GM21526 (cell line): ENCODE results near the gene MYL7.
"Not testable (repeated sequence)": the region's sequence is repeated elsewhere in the genome, so short reads cannot be mapped to it uniquely, and the experiment has no call there.

Source experiments
- ATAC-seq: cut with Tn5 transposase; IDR thresholded peaks from one replicate; pipeline ENCODE4 v1.9.1; 2021; ENCODE audit warnings: moderate library complexity; ENCODE audit not compliant: unreplicated experiment, low FRiP score

Gene MYL7, protein sequence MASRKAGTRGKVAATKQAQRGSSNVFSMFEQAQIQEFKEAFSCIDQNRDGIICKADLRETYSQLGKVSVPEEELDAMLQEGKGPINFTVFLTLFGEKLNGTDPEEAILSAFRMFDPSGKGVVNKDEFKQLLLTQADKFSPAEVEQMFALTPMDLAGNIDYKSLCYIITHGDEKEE

DNA sequence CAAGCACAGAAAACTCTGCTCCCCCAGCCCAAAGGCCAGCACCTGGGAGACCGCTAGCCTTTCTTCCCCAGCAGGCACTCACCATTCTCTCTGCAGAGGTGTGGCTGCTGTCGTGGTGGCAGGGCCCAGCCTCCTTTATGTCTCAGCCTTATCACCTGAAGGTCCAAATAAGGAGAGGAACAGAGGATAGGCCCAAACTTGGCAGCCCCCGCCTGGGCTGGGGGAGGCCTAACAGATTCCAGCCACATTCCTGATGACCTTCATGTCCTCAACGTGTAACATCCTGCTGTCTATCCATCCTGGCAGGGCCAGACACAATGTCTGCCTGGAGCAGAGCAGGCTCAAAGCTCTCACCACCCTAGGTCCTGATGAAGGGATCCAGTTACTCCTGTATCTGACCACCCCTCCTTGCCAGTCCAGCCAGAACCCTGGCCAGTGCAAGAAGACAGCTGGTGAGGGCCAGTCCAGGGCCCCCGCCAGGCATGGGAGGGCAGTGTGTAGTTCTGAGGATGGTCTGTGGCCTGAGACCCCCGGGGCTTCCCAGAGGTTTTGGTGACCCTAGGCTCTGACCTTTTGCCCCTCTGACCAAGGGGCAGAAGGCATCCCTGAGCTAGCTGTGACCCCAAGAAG, at the start of gene MYL7:
MYL7 (minus strand) TSS at position 112 of the 630 bp plus-strand sequence; CDS start at position 85, 27 bp downstream.
- ATAC-seq = no peak

DNA sequence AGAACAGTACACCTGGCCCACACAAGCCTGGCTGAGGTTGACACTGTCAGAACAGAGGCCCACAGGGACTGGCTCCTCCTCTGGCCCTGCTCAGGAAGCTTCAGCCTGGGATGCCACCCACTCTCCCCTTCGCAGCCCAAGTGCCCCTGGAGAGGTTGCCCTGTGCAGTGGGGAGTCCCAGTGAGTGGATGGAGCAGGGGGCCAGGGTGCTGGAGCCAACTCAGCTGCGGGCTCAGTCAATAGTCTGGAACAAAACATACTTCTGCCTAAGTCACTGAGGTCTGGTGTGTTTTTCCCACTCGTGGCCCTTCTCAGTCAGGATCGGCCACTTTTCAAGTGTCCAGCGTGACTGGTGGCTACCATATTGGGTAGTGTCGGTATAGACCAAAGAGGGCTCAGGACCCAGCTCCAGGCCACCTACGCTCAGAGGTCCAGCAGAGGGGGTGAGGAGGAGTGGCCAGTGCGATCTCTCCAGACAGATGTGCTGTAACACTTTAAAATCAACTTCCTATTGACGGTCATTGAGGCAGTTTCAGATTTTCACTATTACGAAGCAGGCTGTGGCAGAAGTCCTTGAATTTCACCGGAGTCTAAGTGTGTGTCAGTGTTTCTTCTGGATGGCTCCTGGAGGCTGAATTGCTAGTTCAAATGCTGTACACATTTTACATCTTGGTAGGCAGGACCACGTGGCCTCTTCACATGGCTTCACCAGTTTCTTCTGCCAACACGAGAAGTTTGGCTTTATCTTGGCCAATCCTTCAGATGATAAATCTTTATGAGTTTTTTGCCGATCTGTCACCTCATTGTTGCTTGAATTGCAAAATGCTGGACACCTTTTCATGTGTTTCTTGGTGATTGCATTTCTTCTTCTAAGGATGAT, 49.1 kb upstream of the MYL7 start:
- ATAC-seq = no peak

DNA sequence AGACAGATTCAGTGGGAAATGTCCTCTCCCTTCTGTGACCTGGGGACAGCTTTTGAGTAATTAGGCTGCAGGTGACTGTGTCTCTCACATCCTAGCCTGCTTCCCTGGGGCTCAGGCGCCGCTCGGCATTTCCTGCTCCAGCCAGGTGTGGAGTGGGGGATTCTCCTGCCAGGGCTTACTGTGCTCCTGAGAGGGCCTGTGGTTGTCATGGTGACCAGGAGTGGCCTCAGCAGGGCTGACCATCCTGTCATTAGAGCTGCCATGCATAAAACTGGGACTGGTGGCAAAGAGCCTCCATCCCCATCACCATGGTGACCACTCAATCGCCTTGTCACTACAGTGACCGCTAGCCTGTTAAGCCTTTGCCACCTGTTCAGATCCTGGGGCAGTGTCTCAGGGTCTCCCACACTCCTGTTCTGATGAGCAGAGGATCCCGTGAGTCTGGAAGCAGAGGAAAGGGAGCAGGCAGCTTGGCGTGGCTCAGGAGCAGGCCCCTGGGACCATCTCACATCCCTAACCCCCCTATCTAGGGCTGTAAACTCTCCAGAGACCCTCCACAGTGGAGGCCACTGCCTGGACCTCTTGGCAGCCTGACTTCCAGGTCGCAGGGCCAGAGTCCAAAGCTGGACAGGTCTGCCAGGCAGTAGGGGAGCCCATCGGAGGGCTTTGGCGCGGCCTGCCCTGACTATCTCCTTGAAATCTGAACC, 48.3 kb upstream of the MYL7 start, which contains the start of gene GCK:
GCK (minus strand) TSS at position 154 of the 707 bp plus-strand sequence. CDS start 486 bp downstream, outside the sequence.
- ATAC-seq = no peak

DNA sequence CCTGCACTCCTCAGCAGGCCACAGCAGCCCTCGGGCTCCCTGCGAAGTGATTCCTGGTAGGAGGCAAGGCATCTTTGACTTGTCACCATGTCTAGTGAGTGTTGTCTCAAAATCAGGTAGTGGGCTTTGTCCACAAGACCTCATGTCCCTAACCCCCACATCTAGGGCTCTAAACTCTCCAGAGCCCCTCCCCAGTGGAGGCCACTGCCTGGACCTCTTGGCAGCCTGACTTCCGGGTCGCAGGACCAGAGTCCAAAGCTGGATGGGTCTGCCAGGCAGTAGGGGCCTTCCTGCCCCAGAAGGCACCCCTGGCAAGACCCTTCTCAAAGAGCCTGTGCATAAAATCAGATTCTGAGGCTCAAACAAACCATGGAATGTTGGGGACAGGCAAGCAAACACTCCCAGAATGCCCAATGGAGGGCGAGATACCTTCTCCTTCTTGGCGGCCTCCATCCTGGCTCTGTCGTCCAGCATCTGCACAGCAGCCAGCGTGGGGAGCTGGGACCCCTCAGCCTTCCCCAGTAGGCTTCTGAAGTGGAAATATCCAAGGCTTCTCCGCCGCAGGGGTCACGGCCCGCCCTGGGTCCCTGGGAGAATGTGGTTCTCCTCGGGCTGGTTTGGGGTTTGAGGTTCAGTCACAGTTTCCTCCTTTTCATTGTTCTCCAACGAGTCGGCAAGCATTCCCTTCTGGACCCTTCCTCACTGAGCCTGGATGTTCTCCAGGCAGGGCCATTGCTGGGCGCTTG, 47.5 kb upstream of the MYL7 start:
- ATAC-seq = no peak

DNA sequence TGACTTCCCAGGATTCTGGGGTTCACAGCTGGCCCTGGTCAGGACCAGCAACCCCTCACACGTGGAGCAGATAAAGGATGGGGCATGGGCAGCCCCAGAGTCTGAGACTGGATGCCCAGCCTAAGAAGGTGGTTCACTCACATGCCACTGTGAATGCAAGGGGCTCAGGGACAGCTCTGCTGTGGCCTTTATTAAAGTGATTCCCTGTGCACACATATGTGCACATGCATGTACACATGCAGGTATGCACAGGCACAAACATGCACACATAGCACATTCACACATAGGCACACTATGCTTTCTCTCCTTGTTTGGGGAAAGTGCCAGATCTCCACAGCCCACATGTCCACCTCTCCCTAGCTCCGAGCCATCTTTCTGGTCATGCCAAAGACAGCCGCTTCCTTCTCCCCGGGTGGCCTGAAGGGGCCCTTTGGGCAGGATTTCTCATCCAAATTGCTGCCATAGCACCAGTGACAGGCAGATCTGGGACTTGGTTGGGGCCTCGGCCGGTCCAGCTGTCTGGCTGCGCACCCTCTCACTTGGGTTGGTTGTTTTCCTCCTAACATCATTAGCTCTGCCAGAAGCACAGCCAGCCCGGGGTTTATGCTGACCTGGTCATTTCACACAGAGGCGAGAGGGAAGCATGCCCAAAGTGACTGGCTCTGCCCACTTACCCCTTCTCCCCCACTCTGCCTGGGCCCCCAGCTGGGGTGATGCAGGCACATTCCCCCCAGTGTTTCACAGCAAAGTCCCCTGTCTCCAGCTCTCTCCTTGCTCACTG, 46.7 kb upstream of the MYL7 start:
- no peak for ATAC-seq

DNA sequence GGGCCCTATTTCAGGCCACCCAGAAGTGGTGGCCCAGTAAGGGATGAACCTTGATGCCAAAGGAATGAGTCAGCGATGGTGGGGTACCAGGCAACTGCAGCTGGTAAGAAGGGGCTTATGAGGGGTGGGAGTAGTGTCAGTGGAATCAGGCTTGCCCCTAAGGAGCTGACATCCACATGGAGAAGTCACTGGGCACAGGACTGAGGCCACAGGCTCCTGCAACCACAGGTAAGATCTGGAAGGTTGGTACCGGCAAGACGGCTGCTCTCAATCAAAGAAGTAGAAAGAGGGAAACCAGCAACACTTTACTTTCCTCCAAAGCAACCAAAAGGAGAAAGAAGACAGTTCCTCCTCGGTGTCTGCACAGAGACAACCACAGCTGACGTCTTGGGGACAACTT, 45.6 kb upstream of the MYL7 start:
- no peak for ATAC-seq

DNA sequence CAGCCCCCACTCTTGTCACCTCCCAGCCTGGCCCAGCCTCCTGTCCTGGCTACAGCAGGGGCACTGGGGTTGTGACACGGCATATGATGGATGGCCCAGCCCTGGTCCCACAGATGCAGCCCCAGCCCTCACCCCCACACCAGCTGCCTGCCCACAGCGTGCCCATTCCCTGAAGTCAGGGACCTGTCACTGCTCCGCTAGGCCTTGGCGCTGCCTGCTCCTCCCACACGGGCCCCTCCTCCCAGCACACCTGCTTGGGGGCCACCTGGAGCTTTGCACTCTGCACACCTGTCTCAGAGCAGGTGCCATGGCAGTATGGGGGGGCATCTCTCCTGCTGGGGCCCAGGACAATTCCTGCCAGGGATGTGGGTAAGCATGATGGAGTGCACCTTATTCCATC, 44.6 kb upstream of the MYL7 start:
- ATAC-seq = no peak

DNA sequence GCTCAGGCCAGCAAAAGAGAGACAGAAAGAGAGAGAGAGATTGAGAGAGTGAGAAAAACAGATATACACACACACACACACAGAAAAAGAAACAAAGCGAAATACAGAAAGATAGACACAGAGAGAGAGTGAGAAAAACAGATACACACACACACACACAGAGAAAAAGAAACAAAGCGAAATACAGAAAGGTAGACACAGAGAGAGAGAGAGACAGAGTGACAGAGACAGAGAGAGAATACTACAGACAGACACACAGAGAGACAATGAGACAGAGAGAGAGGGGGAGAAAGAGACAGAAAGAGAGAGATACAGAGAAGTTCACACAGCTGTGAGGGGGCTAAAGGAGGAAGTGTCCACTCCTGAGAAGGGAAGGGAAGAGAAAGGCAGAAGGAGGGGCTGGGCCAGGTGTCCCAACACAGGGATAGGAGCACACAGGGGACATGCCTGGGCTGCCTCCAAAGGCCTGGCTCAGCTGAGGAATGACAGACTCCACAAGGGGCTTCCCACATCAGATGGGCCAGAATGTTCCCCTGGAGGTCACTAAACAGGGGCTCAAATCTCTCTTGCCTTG, 43.8 kb upstream of the MYL7 start:
- ATAC-seq = no peak

DNA sequence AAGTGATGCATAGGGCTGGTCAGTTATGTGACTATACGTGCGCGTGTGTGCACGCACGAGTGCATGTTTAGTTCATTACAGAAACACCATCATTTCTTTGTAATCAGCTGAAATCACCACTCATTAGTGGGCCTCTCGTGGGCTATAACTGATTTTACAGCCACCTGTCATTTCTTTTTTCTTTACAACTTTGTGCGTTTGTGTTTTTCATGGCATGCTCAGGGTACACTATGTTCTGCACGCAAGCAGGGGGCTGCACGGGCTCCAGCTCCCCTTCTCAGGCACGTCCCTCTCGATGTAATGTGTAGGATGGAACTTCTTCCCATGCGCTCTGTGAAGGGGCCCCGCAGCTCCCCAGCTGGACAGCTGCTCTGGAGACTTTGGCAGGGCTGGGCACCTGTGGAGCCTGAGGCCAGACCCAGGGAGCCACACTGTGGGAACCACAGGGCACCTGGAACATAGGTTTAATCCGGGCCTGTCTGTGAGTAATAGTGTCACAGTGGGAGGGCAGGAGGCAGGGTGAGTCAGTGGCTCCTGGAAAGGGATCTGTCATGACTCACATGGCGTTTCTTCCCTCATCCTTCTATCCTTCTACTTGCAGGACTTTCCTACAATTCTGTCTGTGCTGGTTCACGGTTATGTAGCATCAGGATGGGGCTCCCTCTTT, 43.2 kb upstream of the MYL7 start:
- ATAC-seq = no peak

DNA sequence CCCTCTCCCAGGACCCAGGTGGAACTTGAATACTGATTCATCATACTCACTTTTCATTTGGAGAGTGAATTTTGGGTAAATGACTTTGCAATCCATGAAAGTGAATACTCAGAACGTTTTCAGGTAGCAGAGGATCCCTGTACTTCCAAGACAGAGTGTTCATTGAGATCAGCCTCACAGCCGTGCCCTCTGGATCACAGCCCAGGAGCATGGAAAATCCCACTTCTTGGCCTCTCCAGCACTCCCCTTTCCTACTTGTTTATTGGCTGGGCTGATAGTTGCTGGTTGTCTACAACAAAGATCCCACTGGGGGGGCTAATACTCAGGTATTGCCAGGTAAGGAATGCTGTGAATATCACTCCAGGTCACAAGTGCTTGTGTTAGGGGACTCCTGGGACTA, 42.3 kb upstream of the MYL7 start:
- ATAC-seq = no peak

DNA sequence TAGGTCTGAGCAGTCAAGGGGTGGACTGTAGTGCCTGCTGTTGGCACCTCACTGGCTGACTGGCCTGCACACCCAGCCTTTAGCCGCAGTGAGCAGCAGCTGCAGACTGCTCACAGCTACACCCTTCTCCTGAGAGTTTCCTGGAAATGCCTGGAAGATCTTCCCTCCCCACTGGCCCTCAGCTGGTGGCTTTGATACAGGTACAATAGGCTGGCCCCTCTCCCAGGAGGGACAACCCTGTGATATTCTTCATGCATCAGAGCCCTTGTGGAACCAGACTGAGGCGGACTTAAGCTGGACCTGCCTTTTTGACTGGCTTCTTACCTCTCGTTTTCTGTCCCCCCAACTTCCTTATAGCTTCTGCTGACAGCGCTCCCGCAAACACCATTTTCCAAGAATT, 41.7 kb upstream of the MYL7 start:
- ATAC-seq = no peak

DNA sequence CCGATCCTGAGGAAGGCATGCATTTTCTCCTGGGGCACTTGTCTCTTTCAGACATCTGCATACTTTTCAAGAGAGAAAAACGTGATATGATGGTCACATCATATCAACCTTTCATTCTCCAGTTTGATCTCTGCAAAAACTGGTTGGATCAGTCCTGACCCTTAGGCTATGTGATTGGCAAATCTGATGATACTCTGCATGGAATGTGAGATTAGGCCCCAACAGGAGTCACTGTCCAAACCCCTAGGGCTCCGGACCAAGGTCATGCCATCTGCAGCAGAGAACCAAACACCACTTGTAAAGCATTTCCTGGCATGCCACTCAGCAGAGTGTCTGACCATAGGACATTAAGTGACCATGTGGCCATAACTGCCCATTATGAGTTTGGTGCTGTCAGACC, 39.5 kb upstream of the MYL7 start:
- ATAC-seq = no peak

DNA sequence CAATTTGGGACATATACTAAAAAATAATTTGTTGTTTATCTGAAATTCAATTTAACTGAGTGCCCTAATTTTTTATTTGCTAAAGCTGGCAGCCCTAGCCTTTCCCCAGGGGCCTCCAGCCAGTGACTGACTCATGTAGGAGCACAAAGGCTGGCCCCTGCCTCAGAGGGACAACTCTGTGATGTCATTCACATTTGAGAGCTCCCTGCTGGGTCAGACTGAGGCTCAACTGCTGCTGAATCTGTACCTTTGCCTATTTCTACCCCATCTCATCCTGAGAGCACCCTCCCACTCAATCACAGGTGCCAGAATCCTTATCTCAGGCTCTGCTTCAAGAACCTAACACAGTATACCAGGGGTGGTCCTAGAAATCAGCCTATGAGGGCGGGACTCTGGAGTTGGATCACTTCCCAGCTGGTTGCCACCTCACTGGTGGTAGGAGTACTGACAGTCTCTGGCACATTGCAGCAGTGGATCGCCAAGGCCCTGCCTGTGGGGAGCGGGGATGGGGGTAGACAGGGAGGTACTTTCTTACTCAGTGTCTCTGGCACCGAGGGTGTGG, 36.5 kb upstream of the MYL7 start:
- no peak for ATAC-seq

DNA sequence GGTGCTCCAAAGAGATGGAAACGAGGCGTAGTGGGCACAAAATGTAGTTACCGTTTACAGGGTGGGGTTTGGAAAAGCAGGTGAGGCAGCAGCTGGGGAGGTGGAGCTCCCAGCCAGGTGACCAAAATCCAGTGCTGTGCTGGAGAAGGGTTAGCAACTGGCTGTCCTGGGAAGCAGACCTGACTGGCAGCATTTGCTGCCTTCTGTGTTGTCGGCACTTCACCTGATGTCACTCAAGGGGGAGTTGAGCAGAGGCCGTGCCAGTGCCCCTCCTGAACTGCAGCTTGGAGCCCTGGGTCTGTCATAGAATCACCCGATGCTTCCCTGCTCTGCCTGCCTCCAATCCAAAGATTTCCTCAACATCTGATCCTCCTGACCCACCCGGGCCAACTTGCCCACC, 35.4 kb upstream of the MYL7 start:
- ATAC-seq = no peak

DNA sequence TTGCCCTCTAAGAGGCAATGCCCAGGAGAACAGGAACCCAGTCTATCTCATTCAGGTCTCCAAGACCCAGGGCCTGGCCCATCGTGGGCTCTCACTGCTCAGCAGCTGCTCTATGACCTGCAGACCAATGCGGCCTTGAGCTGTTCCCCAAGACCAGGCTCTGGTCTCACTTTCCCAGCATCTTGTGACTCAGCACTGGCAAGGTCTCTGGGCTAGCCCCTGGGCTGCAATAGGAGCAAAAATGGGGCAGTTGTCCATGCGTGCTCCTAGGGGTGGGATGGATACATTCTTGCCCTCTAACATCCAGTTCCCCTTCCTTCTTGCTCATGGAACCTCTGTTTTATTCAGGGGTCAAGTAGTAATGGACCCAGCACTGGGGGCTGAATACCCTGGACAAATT, 34.6 kb upstream of the MYL7 start:
- no peak for ATAC-seq

DNA sequence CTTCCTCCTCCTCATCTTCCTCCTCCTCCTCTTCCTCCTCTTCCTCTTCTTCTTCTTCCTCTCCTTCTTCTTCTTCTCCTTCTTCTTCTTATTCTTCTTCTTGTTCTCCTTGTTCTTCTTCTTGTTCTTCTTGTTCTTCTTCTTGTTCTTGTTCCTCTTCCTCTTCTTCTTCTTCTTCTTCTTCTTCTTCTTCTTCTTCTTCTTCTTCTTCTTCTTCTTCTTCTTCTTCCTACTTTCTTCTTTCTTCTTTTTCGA, 33.5 kb upstream of the MYL7 start:
- not testable (repeated sequence) for ATAC-seq

DNA sequence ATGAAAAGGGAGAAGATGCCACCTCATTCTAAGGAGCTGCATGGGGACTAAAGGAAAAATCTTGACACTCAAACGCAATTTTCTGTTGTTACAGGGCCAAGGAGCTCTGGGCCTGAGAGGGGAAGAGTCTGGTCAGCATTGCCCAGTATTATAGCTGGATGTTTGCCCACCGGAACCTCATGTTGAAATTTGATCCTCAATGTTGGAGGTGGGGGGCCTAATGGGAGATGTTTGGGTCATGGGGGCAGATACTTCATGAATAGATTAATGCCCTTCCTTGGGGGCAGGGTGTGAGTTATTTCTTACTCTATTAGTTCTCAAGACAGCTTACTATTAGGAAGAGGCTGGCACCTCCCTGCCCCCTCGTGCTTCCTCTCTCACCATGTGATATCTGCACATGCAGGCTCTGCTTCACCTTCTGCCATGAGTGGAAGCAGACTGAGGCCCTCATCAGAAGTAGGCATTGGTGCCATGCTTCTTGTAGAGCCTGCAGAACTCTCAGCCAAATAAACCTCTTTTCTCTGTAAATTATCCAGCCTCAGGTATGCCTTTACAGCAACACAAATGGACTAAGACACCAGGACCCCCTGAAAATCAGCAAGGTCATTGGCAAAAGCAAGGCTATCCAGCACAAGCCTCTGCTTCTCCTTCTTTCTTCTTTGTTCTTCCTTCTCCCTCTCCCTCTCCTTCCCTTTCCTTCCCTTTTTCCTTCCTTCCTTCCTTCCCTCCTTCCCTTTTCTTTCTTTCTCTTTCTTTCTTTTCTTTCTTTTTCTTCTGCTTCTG, 33.0 kb upstream of the MYL7 start:
- no peak for ATAC-seq
